ENCODE results near the gene RPS16.

The RPS16 gene

DNA sequence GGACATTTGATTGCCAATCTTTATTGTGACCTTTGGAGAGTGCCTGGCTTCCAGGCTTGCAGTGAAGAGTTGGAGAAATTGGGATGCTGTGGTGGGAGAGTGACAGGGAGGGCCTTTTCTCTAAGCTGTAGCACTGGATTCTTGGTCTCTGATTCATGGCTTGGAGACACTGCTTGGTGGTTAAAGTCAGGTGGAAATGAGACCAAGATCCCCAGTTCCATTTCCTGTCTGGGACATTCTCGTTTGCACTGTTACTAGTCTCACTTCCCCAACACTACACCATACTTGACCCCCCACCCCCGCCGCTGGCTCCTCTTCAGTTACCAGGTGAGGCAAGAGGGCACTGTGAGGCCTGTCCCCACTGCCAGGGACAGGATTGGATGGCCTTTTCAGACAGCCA lies 12.5 kb upstream of the RPS16 start:
- DNase-seq = no peak

DNA sequence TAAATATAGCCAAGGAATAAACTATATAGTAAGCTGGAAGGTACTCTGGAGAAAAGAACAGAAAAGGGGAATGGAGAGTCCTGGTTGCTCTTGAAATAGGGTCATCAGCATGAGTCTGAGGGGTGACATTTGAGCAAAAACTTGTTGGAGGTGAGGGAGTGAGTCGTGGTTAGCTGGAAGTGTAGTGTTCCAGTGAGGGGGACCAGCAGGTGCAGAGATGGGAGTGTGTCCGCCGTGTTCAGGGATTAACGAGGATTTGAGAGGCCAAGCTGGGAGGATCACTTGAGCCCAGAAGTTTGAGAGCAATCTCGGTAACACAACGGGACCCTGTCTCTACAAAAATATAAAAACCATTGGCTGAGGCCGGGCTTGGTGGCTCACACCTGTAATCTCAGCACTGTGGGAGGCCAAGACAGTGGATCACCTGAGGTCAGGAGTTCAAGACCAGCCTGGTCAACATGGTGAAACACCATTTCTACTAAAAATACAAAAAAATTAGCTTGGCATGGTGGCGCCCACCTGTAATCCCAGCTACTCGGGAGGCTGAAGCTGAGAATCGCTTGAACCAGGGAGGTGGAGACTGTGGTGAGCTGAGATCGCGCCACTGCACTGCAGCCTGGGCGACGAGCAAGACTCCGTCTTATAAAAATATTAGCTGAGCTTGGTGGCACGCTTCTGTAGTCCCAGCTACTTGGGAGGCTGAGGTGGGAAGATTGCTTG lies 10.8 kb upstream of the RPS16 start:
- no peak for DNase-seq

DNA sequence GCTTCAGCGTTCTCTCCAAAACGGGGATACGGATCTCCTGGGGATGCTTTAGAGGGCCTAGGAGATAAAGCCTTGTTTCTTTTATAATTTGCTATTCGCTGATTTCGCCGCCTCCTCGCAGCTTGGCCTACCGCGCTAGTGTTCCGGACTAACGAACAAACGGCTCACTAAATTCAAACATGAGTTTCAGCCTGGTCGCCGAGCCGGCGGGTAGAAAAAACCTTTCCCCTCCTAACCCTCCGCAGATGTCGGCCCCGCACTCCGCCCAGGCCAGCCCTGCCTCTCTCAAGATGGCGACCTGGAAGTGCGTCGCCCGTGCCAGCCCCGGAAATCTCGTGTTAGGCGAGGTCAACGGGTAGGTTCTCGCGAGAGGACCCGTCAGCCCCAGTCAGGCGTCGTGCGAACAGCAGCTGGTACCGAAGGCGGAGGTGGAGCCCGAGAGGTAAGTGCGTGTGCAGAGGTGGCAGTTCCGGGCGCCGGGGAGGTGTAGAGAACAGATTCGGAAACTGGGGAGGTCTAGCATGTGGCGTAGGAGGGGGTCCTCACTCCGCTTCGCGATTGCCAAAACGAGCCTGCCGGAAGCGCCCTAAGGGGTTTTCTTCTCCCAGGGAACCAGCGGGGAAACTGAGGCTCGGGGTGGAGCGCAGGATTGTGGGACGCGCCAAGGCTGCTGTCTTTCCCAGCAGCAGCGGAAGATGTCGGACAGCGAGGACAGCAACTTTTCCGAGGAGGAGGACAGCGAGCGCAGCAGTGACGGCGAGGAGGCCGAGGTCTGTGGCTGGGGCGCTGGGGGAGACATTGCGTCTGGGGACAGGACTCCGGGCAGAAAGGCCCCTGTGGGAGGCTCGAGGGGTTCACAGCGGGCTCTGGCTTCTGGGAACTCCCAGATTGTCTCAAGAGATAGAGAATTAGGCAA lies 9.7 kb upstream of the RPS16 start, which contains the start of gene SUPT5H:
SUPT5H (plus strand) TSS at position 387 of the 916 bp plus-strand sequence; CDS start at position 696, 309 bp downstream.
- DNase-seq = peak; percentile 93

DNA sequence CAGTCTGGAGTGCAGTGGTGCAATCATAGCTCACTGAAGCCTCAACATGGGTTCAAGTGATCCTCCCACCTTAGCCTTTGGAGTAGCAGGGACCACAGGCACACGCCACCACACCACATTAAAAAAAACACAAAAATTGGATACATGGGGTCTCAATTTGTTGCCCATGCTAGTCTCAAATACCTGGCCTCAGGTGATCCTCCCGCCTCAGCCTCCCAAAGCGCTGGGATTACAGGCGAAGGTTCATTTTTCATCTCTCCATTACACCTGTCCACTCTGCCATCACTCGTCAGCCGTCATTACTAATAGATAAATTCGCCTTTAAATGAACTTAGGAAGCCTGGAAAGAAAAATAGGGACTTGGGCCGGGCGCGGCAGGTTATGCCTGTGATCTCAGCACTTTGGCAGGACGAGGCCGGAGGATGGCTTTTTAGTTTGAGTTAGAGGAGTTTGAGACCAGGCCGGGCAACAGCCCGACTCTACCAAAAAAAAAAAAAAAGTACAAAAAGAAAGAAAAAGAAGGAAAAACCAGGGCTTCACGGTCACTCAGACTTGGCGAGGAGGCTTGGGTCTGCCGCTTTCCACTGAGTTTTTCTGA lies 8.9 kb upstream of the RPS16 start:
- DNase-seq = no peak

DNA sequence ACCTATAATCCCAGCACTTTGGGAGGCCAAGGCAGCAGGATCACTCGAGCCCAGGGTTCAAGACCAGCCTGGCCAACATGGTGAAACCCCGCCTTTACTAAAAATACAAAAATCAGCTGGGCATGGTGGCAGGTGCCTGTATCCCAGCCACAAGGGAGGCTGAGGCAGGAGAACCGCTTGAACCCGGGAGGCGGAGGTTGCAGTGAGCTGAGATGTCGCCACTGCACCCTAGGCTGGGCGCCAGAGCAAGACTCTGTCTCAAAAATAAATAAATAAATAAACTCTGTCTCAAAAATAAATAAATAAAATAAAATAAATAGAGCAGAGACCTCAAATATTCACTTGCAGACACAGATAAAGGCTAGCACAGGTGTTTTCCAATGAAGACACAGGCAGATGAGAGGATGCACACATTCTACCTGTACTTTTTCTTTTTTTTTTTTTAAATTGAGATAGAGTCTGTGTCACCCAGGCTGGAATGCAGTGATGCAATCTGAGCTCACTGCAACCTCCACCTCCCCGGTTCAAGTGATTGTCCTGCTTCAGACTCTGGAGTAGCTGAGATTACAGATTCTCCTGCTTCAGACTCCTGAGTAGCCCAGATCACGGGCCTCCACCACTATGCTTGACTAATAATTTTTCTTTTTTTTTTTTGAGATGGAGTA lies 2.7 kb upstream of the RPS16 start:
- no peak for DNase-seq

DNA sequence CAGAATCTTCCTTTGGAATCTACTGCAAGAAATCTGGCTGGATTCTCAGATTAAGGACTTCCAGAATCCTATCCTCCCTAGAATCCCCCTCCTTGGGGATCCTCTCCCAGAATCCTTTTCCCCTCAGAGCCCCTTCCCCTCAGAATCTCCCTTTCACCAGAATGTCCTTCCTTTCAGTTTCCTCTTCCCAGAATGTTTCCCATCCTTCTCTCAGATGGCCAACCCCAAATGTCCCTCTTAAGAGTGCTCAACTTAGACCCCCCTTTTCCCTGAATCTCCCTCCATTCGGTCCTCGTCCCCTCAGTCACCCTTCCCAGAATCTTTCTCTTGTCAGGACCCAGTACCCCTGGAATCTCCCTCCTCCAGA lies 584 bp upstream of the RPS16 start:
- DNase-seq = no peak

DNA sequence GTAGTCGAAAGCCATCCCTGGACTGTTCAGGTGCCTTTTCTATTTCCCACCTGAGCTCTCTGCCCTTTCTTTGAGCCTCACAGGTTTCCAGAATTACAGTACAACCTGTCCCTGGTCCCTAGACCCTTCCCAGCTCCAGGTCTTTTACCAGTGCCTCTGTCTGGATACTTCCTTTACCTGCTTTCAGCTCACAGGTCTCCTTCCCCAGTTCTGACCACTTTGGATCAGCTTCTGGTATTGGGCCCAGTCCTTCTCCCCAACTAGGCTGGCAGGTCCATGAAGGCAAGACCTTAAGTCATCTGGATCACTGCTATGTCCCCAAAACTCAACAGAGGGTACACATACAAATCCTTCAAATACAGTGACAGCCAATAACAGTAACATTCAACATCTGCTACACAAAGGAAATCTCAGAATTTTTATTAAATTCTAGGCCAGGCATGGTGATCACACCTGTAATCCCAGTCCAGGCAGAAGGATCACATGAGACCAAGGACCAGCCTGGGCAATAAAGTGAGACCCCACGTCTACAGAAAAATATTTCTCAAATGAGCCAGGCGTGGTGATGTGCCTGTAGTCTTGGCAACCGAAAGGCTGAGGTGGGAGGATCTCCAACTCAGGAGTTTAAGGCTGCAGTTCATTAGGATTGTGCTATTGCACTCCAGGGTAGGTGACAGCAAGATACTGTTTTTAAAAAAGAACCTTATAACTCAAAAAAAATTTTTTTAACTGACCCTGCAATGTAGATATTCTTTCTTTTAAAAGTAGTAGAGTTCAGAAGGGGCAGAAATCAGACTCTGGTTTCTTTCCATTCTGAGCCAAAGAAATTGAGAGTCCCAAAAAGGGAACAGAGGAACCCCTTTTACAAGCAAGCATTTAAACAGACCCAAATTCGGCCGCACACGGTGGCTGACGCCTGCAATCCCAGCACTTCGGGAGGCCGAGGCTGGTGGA lies 1.3 kb downstream of the RPS16 start:
- DNase-seq = no peak

DNA sequence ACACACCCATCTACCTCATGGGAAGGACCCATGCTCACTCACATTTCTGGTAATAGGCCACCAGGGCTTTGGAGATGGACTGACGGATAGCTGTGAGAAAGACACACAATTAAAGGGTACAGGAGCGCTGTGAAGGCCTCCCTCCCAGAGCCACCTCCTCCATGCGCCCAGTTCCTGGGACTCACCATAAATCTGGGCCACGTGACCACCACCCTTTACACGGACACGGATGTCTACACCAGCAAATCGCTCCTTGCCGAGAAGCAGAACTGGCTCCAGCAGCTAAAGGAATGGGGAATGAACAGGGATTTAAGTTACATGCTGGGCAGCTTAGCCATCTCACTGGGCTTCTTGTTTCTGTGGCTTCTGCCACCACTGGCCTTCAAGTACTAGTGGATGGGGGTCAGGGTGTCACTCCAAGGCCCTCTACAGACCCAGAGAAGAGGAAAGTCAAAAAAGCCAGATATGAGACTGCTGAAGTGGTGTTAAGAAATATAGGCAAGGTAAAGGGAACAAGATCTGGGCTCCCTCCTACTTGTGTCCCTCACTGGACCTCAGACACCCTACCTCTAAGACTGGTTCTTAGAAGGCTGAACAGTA lies 2.2 kb downstream of the RPS16 start:
- DNase-seq = no peak

DNA sequence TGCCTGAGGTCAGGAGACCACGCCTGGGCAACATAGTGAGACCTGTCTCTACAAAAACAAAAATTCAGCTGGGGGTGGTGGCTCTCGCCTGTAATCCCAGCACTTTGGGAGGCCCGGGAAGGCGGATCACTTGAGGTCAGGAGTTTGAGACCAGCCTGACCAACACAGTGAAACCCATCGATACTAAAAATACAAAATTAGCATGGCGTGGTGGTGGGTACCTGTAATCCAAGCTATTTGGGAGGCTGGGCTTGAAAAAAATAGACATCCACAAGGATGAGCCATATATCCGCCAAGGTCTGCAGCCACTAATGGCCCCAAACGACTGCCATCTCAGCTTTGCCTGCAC lies 3.1 kb downstream of the RPS16 start:
- DNase-seq = no peak

DNA sequence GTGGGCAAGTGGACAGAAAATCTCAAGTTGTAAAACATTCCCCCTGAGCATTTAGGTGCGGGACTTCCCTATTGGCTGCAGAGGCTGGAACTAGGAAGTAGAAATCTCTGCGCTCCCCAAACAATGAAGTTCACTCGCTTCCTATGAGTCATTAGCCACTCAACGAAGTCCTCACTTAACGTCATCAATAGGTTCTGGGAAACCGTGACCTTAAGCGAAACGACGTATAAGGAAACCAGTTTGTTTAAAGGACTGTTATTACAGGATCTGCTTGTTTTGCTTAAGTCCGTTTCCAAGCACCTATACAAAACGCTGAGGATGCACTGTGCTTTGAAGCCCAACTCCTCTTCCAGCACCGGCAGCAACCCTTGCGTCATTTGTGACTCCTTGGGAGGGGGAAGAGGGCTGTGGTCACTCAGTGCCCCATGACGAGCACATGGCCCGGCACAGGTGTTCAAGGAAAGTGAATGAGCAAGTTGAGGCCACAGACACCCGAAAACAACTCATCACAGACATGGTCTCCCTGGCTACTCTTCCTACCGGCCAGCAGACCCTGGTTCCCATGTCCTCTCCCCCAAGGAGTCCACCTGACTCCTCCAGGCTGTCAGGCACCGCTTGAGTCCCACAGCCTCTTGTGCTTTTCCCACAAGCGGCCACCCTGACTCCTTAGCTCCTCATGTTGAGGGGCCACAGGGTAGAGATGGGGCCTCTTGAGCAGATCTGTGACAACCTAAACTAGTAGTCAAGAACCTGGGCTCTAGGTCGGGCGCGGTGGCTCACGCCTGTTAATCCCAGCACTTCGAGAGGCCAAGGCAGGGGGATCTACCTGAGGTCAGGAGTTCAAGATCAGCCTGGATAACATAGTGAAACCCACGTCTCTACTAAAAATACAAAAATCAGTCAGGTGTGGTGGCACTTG lies 4.8 kb downstream of the RPS16 start:
- DNase-seq = no peak

DNA sequence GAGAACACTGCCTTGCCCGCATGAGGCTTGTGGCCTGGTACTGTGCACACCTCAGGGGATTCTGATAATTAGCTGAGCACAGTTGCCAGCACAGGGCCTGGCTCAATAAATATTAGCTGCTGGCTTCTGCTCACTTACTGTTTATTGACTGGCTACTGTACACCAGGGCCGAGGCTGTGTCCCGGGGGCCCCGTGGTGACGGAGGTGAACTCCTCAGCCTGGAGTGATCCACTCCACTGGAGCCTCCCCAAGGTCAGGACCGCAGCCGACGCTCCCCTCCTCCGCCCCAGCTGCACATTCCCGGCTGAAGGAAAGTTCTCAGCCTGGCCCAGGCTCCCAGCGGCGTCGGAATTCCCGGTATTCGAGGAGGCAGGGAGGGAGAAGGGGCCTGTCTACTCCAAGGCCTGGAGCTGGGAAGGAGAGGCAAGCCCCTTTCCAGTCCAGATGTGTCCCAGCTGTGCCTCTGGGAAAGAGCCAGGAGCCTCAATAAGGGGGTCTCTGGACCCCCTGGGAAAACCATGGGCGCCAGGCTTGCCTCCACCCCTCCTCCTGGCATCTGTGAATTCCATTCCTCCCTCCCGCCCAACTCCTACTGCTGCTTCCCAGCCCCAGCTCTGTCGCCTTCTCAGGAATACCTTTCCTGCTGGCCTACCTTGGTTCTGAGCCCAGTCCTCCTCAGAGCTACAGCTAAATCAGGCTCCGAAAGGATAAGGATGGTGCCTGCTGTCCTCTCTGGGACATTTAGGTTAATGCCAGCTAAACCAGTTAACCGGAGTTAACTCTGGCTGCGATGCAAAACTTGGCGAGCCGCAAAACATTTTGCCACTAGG lies 7.3 kb downstream of the RPS16 start:
- DNase-seq = no peak

DNA sequence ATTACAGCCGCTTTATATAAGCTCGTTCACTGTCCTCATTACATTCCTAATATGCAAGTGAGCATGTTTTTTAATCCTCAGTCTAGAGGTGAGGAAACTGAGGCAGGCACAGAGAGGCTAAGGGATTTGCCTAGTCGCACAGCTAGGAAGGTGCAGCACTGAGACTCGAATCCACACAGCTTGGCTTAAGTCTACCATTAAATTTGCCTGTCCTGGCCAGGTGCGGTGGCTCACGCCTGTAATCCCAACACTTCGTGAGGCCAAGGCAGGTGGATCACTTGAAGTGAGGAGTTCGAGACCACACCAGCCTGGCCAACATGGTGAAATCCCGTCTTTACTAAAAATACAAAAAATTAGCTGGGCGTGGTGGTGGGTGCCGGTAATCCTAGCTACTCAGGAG lies 8.0 kb downstream of the RPS16 start:
- no peak for DNase-seq

DNA sequence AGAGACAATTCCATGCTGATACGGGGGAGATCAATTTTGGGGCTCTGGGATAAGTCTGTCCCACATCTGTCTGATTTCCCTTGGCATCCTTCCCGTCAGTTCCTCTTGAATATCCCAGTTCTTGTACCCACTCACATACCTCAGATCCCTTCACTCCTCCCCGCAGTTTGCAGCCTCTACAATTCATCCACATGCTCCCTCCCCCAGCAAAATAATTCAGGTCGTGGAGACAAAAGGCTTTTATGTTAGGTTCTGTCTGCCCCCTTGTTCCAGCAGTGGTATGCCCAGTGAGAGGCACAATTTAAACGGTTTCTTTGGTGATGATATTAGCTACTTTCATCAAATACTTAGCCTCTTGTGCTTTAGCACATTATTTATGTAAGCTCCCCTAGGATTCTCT lies 9.6 kb downstream of the RPS16 start:
- DNase-seq = no peak

DNA sequence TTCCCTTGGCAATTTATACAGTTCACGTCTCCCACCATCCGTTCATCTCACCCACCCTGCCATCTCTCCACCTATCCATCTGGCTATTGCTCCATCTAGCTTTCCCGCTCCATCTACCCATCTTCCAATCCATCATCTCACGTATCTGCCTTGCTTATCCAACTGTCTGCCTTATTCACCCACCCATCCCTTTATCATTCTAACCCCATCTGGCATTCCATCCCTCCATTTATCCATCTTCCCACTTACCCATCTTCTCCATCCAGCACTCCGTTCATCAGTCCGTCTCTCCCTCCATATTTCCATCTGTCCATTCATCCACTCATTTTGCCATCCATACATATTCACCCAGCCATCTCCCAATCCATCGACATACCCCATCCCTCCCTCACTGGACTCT lies 10.0 kb downstream of the RPS16 start:
- no peak for DNase-seq

DNA sequence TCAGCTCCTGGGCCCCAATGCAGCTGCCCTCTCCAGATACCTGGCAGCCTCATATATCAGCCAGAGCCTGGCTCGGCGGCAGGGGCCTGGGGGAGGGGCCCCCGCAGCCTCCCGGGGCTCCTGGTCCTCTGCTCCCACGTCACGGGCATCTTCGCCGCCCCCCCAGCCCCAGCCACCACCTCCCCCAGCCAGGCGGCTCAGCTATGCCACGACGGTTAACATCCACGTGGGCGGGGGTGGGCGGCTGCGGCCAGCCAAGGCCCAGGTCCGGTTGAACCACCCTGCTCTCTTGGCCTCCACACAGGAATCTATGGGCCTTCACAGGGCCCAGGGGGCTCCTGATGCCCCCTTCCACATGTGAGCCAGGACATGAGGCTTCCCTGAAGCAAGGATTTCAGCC lies 10.8 kb downstream of the RPS16 start:
- DNase-seq = no peak

DNA sequence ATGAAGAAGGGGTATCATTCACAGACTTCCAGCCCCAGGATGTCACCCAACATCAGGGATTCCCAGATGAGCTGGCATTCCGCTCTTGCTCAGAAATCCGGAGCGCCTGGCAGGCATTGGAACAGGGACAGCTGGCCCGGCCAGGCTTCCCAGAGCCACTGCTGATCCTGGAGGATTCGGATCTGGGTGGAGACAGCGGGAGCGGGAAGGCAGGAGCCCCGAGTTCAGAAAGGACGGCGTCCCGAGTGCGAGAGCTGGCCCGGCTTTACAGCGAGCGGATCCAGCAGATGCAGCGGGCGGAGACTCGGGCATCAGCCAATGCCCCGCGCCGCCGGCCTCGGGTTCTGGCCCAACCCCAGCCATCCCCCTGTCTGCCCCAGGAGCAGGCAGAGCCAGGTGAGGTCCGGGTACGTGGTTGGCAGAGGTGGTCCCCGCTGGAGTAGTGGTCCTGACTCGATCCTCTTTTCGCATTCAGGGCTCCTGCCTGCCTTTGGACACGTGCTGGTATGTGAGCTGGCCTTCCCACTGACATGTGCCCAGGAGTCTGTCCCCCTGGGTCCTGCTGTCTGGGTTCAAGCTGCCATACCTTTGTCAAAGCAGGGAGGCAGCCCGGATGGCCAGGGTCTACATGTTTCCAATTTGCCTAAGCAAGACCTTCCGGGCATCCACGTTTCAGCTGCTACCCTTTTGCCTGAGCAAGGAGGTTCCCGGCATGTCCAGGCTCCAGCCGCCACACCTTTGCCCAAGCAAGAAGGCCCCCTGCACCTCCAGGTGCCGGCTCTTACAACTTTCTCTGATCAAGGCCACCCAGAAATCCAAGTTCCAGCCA lies 12.3 kb downstream of the RPS16 start:
- no peak for DNase-seq

DNA sequence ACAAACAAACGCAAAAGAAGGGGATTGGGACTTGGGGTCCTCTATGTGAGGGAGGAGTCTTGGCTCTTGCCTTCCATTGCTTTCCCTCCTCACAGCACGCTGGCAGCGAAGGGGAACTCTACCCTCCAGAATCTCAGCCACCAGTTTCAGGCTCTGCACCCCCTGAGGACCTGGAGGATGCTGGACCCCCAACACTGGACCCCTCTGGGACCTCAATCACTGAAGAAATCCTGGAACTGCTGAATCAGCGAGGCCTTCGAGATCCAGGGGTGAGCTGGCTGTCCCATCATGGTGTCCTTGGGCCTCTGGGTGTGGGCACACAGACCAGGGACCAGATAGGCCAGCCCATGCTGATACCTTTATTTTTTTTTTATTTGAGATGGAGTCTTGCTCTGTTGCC lies 13.7 kb downstream of the RPS16 start:
- no peak for DNase-seq

DNA sequence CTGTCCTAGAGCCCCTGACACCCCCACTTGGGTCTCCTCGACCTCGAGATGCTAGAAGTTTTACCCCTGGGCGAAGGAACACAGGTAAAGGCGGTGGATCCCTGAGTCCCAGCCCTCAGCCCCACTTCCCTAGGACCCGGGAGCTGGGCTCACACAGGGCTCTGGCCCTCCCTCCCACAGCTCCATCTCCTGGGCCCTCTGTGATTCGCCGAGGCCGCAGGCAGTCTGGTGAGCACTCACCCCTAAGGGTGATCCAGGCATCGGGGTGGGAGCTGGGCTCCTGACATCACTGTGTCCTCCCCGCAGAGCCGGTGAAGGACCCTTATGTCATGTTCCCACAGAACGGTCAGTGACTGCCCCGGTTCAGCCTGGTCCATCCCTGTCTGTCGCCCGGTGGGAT lies 15.0 kb downstream of the RPS16 start:
- no peak for DNase-seq

DNA sequence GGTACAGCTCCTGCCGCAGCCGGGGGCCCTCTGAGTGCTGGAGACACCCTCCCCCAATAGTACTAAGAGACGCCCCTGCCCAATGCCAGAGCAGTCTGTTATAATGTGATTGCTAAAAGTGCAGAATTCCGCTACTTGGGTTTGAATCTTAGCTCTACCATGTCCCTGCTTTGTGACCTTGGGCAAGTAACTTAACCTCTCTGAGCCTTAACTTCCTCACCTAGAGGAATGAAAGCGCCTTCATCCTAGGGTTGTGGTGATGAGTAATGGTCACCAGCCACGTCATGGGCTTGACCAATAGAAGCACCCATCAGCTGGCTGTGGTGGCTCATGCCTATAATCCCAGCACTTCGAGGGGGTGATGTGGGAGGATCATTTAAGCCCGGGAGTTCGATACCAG lies 16.7 kb downstream of the RPS16 start:
- DNase-seq = no peak
